HCT116 (cell line): ENCODE measurements around the gene GJA3. TPM values are rescaled to one million over a fixed set of nuclear protein-coding genes. Genes with fewer than 3 reads are reported as not detected.

Source experiments
- ATAC-seq: fragments of 200-7000 bp; cut with Tn5 transposase; 2 replicates; pipeline ENCODE4 v1.9.1; 2020; ENCODE audit warnings: mild to moderate bottlenecking, moderate library complexity
- BruUV-seq: library from RNA; stranded (reverse); fragments of 400-500 nt; replicated peaks from 2 replicates; lab custom pipeline; 2021; lab: Mats Ljungman, UMichigan
- CTCF ChIA-PET: fragments of 300-600 bp; sonication (Branson Sonifier 250); formaldehyde crosslinking; loops from one replicate; lab custom pipeline; 2021; ENCODE audit warnings: antibody characterized with exemption; lab: Charles Lee
- POLR2A ChIA-PET: fragments of 300-600, 350-600 bp; sonication (Branson Sonifier 250); formaldehyde crosslinking; loops from one replicate; lab custom pipeline; 2021; ENCODE audit warnings: antibody characterized with exemption; lab: Charles Lee
- RAD21 ChIA-PET, 2 experiments: fragments of 300-600 bp; sonication (Branson Sonifier 250); formaldehyde crosslinking; loops; one replicate each; lab custom pipeline; 2023; ENCODE audit warnings: low total read pairs in 2 of 2; ENCODE audit not compliant: uncharacterized antibody in 2 of 2, unreplicated experiment in 2 of 2, low non-redundant PET in 1 of 2; lab: Charles Lee
- DNase-seq: peaks from one replicate; pipeline ENCODE4 v3.0.0-alpha.2; 2010; ENCODE audit warnings: low read depth, low spot score
- H2AFZ ChIP-seq: fragments of 200-600 bp; shearing (Covaris generic), sonication (generic); 2 replicates; pipeline ENCODE4 v1.6.1; 2017; ENCODE audit warnings: low read depth, mixed run types, mixed read lengths, antibody characterized with exemption, low read length; ENCODE audit not compliant: poor library complexity, severe bottlenecking
- H3K27ac ChIP-seq: 2 replicates; pipeline ENCODE4 v1.5.1; 2012; ENCODE audit warnings: low read depth, low read length
- H3K27me3 ChIP-seq: fragments of 200-600 bp; sonication (generic); 2 replicates; pipeline ENCODE4 v1.6.1; 2016; ENCODE audit warnings: mixed run types, low read length, mixed read lengths; ENCODE audit not compliant: insufficient read depth
- H3K36me3 ChIP-seq, 2 experiments: fragments of 200-500 bp in 1 of 2; fragments of 200-600 bp in 1 of 2; sonication (Bioruptor generic) in 1 of 2; sonication (generic) in 1 of 2; 2 replicates each; pipeline versions ENCODE4 v1.5.1 to v1.6.1; 2014 to 2016; ENCODE audit warnings: low read length in 2 of 2, inconsistent platforms in 1 of 2, mixed read lengths in 1 of 2, mixed run types in 1 of 2; ENCODE audit not compliant: insufficient read depth in 2 of 2, control insufficient read depth in 1 of 2
- H3K4me1 ChIP-seq, 2 experiments: fragments of 200-600 bp in 1 of 2; sonication (generic) in 1 of 2; 2 replicates each; pipeline versions ENCODE4 v1.5.1 to v1.6.1; 2012 to 2017; ENCODE audit warnings: low read length in 2 of 2, inconsistent platforms in 1 of 2, mild to moderate bottlenecking in 1 of 2, mixed read lengths in 1 of 2, mixed run types in 1 of 2, moderate library complexity in 1 of 2; ENCODE audit not compliant: insufficient read depth in 2 of 2, control insufficient read depth in 1 of 2
- H3K4me2 ChIP-seq: fragments of 200-600 bp; sonication (generic); 2 replicates; pipeline ENCODE4 v1.6.1; 2017; ENCODE audit warnings: mixed run types, low read length, mixed read lengths
- H3K4me3 ChIP-seq, 2 experiments: fragments of 200-600 bp in 1 of 2; sonication (generic) in 1 of 2; replicated peaks in 1 of 2; 2 replicates each; pipeline ENCODE4 v1.5.1; 2011 to 2016; ENCODE audit warnings: low read length in 2 of 2, control low read depth in 1 of 2, low read depth in 1 of 2, mild to moderate bottlenecking in 1 of 2, mixed read lengths in 1 of 2, mixed run types in 1 of 2
- H3K79me2 ChIP-seq: fragments of 200-600 bp; sonication (generic); 2 replicates; pipeline ENCODE4 v1.6.1; 2017; ENCODE audit warnings: mild to moderate bottlenecking, mixed run types, low read length, moderate library complexity, mixed read lengths; ENCODE audit not compliant: insufficient read depth
- H3K9ac ChIP-seq: fragments of 200-600 bp; sonication (generic); 2 replicates; pipeline ENCODE4 v1.6.1; 2016; ENCODE audit warnings: low read length, mixed read lengths
- H3K9me2 ChIP-seq: fragments of 200-600 bp; sonication (generic), shearing (Covaris generic); 2 replicates; pipeline ENCODE4 v1.6.1; 2017; ENCODE audit warnings: mixed run types, mild to moderate bottlenecking, moderate library complexity; ENCODE audit not compliant: insufficient read depth
- H3K9me3 ChIP-seq, 2 experiments: fragments of 200-500 bp in 1 of 2; fragments of 200-600 bp in 1 of 2; sonication (Bioruptor generic) in 1 of 2; sonication (generic) in 1 of 2; 2 replicates each; pipeline ENCODE4 v1.6.1; 2014 to 2017; ENCODE audit warnings: low read length in 2 of 2, mixed read lengths in 2 of 2, inconsistent platforms in 1 of 2, low read depth in 1 of 2, mild to moderate bottlenecking in 1 of 2, mixed run types in 1 of 2, moderate library complexity in 1 of 2; ENCODE audit not compliant: control insufficient read depth in 1 of 2, insufficient read depth in 1 of 2
- H4K20me1 ChIP-seq: fragments of 200-600 bp; sonication (generic), shearing (Covaris generic); 2 replicates; pipeline ENCODE4 v1.6.1; 2017; ENCODE audit warnings: mixed run types, mild to moderate bottlenecking, moderate library complexity; ENCODE audit not compliant: insufficient read depth
- CBX3 ChIP-seq: IDR thresholded peaks from 2 replicates; pipeline ENCODE4 v1.6.1; 2012; ENCODE audit warnings: low read depth
- CEBPB ChIP-seq: IDR thresholded peaks from 2 replicates; pipeline ENCODE4 v1.6.1; 2012; ENCODE audit warnings: low read depth
- ELF1 ChIP-seq: IDR thresholded peaks from 2 replicates; pipeline ENCODE4 v1.6.1; 2012; ENCODE audit warnings: low read depth, borderline replicate concordance
- EZH2 ChIP-seq: fragments of 200-600 bp; sonication (generic); IDR thresholded peaks from 2 replicates; pipeline ENCODE4 v1.6.1; 2017; ENCODE audit warnings: antibody characterized with exemption, mixed run types
- EZH2phosphoT487 ChIP-seq: fragments of 200-600 bp; IDR thresholded peaks from 2 replicates; pipeline ENCODE4 v1.6.1; 2018; ENCODE audit warnings: antibody characterized with exemption, borderline replicate concordance
- FOSL1 ChIP-seq: IDR thresholded peaks from 2 replicates; pipeline ENCODE4 v1.6.1; 2012; ENCODE audit warnings: low read depth
- YY1 ChIP-seq: IDR thresholded peaks from 2 replicates; pipeline ENCODE4 v1.6.1; 2011; ENCODE audit warnings: low read length, low read depth, moderate library complexity, mild to moderate bottlenecking; ENCODE audit not compliant: insufficient replicate concordance; ENCODE audit errors: extremely low read depth
- intact Hi-C: fragments of 100-400 bp; cut with micrococcal nuclease; formaldehyde crosslinking; loops from 2 replicates; pipeline ENCODE4 v1.10.0; 2022
- total RNA-seq: library from RNA; stranded (reverse); gene quantifications from one replicate; pipeline ENCODE4 v1.2.1, GENCODE V29; 2021; ENCODE audit not compliant: unreplicated experiment
- TF ChIP-seq, protein P1 (sequence below): IDR thresholded peaks from 2 replicates; pipeline ENCODE4 v1.6.1; 2012

Gene GJA3
- total RNA-seq, 1 experiment from 2014 or later: 8.0 TPM

DNA sequence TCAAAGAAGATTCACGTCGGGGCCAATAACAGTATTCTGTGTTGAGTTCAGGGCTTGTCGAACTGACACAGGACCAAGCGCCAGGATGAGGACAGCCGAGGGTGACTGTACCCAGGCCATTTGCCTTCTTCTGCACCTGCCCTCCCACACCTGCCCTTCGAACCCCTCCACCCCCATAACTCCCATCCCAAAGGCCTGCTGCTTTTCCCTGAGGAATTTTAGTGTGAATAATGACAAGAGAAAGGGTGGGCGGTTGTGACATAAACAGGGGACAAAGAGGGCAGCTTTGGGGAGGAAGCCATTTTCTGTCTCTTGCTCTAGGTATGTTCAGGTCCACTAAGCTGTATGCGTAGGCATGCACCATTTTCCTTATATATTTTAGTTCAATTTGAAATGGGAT lies 26.1 kb downstream of the GJA3 start:
- intact Hi-C loops: no loop called here
- Histone ChIP-seq H3K9me3 (no peaks in the 10 kb centered on the region), H3K4me3 (no peak overlapping the region), H2AFZ (no peak overlapping the region), H3K4me2 (no peak overlapping the region), H3K79me2 (no peaks in the 10 kb centered on the region), H3K9ac (no peak overlapping the region), H4K20me1 (no peaks in the 10 kb centered on the region), H3K27ac (no peak overlapping the region), H3K27me3 (no peaks in the 10 kb centered on the region), H3K36me3 (no peaks in the 10 kb centered on the region), H3K9me2 (no peaks in the 10 kb centered on the region), H3K4me1 (peaks cover 0 to 6% of the 10 kb centered on the region in 2 experiments; a peak in 1 of 4 replicates)
- TF ChIP-seq, protein P1, sequence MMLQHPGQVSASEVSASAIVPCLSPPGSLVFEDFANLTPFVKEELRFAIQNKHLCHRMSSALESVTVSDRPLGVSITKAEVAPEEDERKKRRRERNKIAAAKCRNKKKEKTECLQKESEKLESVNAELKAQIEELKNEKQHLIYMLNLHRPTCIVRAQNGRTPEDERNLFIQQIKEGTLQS: no peak
- no peak for TF ChIP-seq EZH2
- no peak for TF ChIP-seq CBX3
- no peak for TF ChIP-seq YY1
- CTCF ChIA-PET: no interaction called here
- RAD21 ChIA-PET: no interaction called here
- ATAC-seq: no peak
- no peak for DNase-seq
- BruUV-seq: no TSS peak
- POLR2A ChIA-PET: no interaction called here

DNA sequence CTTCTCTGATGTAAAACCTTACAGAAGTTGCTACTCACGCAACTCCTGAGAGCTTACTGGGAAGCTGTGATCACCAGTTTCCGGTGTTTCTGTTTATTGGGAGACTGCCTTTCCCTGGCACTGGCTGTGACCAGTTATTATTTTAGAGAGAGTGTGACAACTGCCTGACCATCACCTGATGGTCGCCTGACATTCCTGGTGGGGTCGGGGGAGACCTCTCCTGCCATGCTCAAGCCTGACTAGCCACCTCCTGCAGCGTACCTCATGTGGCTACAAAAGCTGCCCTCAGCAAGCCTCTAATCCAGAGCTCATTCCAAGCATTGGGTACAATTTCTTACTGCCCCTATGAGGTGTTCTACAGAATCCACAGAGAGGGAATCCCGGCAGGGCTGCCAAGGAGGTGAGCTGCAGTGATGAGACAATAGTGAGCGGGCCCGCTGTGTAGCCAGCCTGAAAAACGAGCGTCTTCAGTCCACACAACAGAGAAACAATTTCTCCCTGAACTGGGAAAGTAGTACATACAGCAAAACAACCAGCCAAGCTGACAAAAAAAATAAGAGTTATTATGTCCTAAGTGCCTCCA lies 28.7 kb downstream of the GJA3 start:
- POLR2A ChIA-PET: no interaction called here
- intact Hi-C loops: no loop called here

More for the DNA sequence above, 28.7 kb downstream of the GJA3 start:
- Histone ChIP-seq H3K36me3 (no peaks in the 10 kb centered on the region), H3K27ac (no peak overlapping the region), H3K9me3 (no peaks in the 10 kb centered on the region), H4K20me1 (no peaks in the 10 kb centered on the region), H3K27me3 (no peaks in the 10 kb centered on the region), H3K79me2 (no peaks in the 10 kb centered on the region), H3K4me1 (peaks cover 5 to 26% of the 10 kb centered on the region in 2 experiments; a peak in 3 of 4 replicates), H3K9me2 (no peaks in the 10 kb centered on the region), H3K4me3 (no peak overlapping the region), H2AFZ (no peak overlapping the region), H3K9ac (no peak overlapping the region), H3K4me2 (no peak overlapping the region)
- ATAC-seq: no peak
- TF ChIP-seq FOSL1 (no peak), CEBPB (no peak), ELF1 (no peak), EZH2phosphoT487 (no peak)
- TF ChIP-seq, protein P1: no peak
- RAD21 ChIA-PET: no interaction called here
- DNase-seq: no peak
- no TSS peak for BruUV-seq
- CTCF ChIA-PET: no interaction called here
